HuH-7.5 (cell line): ENCODE measurements around the gene FGF16.
"Not testable (repeated sequence)": the region's sequence is repeated elsewhere in the genome, so short reads cannot be mapped to it uniquely, and the experiment has no call there.

ENCODE experiments used
- DNase-seq: peaks from one replicate; pipeline ENCODE4 v3.0.0; 2011; ENCODE audit warnings: low spot score

The FGF16 gene

DNA sequence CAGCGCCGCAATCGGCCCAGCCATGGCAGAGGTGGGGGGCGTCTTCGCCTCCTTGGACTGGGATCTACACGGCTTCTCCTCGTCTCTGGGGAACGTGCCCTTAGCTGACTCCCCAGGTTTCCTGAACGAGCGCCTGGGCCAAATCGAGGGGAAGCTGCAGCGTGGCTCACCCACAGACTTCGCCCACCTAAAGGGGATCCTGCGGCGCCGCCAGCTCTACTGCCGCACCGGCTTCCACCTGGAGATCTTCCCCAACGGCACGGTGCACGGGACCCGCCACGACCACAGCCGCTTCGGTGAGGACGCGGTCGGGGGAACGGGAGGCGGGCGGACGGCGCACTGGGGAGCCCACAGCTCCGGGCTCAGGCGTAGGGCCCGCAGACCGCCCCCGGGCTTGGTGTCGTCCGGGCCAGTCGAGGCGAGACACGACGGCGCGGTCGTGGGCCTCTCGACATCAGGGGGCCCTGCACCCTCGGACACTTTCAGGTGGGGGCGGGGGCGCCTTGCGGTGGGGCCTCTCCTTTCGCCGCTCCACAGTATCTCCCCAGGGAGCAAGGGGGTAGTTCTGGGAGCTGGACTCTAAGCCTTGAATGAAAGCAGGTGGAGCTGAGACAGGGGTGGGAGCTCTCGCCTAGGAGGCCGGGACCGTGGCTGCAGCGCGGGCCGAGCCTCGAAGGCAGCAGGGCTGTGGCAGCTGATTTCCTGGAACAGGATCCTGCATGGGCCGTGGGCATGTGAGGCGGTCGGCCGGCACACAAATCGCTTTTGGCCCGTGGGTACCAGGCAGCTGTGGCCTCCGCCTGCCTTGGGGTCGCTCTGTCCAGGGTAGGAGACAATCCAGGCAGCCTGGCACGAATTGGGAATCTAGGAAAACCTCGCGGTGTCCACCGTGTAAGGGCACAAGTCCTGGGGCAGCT is 722 bp downstream of the FGF16 start:
- DNase-seq: no peak

- no peak for DNase-seq
Observed at GRCh38 chrX:77450415-77450814, 3.2 kb downstream of the FGF16 start.

GRCh38 chrX:77450996-77451395 is 3.8 kb downstream of the FGF16 start:
- DNase-seq: no peak

DNA sequence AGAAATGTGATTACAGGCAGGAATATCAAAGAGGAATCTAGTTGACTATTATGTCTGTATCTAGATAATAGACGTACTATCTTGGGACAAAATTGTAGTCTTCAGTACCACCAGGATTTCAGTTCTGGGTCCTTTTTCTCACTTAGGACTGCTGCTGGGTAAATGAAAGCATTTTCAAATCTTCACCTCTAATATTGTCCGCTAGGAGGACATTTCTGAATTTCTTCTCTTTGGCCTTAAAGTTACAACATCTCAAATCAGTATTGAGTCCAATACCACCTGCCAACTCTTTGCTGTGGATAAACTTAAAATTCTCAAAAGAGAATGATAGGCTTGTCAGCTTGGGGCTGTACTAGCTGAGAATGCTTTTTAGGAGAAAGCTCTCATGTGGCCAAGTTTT is 6.0 kb downstream of the FGF16 start:
- no peak for DNase-seq

- DNase-seq: no peak
Observed at GRCh38 chrX:77455437-77455836, 8.2 kb downstream of the FGF16 start.

GRCh38 chrX:77484045-77484444 is 36.9 kb downstream of the FGF16 start:
- DNase-seq: no peak

- DNase-seq: no peak
Observed at GRCh38 chrX:77493677-77494553, 46.7 kb downstream of the FGF16 start.

DNA sequence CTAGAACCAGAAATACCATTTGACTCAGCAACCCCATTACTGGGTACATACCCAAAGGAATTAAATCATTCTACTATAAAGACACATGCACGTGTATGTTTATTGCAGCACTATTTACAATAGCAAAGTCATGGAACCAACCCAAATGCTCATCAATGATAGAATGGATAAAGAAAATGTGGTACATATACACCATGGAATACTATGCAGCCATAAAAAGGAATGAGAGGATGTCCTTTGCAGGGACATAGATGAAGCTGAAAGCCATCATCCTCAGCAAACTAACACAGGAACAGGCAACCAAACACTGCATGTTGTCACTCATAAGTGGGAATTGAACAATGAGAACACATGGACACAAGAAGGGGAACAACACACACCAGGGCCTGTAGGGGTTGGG is 53.0 kb downstream of the FGF16 start:
- DNase-seq: not testable (repeated sequence)

DNA sequence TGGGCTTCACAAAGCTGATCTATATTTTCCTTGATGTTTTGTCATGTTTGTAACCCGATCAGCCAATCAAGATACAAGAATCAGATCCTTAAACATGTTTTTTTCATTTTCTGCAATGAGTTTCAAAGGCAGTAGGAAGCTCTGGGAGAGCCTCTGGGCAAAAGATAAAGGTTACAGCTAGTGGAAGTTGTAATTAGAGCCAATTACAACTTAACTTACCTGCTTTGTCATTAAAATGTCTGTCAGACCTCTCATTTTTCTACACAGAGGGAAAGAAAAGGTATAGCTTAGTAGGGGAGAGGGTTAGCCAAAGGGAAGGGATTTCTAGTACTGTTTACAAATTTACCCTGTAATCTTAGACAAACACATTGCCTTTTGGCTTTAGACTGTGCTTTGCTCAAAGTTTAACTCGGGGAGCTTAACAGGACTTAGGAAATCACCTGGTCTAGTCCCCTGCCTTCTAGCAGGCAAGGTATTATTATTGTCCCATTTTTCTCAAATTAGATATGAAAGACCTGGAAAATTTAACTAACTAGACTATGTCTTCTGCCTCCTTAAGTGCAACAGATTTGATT is 55.8 kb downstream of the FGF16 start:
- no peak for DNase-seq

- no peak for DNase-seq
Observed at GRCh38 chrX:77505227-77505626, 58.0 kb downstream of the FGF16 start.
